Measurements from ENCODE around the gene RFX2.
A peak's percentile ranks its signal among the peaks of the same experiment; 100 is the strongest.
"Not testable (repeated sequence)": the region's sequence is repeated elsewhere in the genome, so short reads cannot be mapped to it uniquely, and the experiment has no call there.

The RFX2 gene

GRCh38 chr19:5987077-5987818 lies 123.1 kb downstream of the RFX2 start:
- DNase-seq = peak; percentile 7

GRCh38 chr19:5985837-5986236 lies 124.5 kb downstream of the RFX2 start:
- DNase-seq = not testable (repeated sequence)

GRCh38 chr19:5985098-5985783 lies 125.1 kb downstream of the RFX2 start:
- no peak for DNase-seq

GRCh38 chr19:5984600-5984999 lies 125.7 kb downstream of the RFX2 start:
- no peak for DNase-seq

GRCh38 chr19:5983367-5983955 lies 126.8 kb downstream of the RFX2 start:
- DNase-seq = no peak

- no peak for DNase-seq
Observed at GRCh38 chr19:5978606-5979552, 131.4 kb downstream of the RFX2 start.

- peak; percentile 68 for DNase-seq
Observed at GRCh38 chr19:5977785-5978605, 132.3 kb downstream of the RFX2 start, which contains the start of gene RANBP3. Gene RANBP3, minus strand, starts transcription at chr19:5978140. Its CDS starts 58 bp downstream, at chr19:5978082.

- DNase-seq = no peak
Observed at GRCh38 chr19:5977222-5977784, 133.0 kb downstream of the RFX2 start.

GRCh38 chr19:5976768-5977167 lies 133.5 kb downstream of the RFX2 start:
- DNase-seq = no peak

- DNase-seq = no peak
Observed at GRCh38 chr19:5975388-5975728, 134.9 kb downstream of the RFX2 start.

GRCh38 chr19:5974721-5975387 lies 135.4 kb downstream of the RFX2 start:
- no peak for DNase-seq

- no peak for DNase-seq
Observed at GRCh38 chr19:5973867-5974635, 136.2 kb downstream of the RFX2 start.

GRCh38 chr19:5973376-5973775 lies 136.9 kb downstream of the RFX2 start:
- DNase-seq = no peak

GRCh38 chr19:5972355-5972731 lies 138.0 kb downstream of the RFX2 start:
- DNase-seq = no peak

- DNase-seq = no peak
Observed at GRCh38 chr19:5971714-5972354, 138.5 kb downstream of the RFX2 start.

- DNase-seq = no peak
Observed at GRCh38 chr19:5969476-5969875, 140.8 kb downstream of the RFX2 start.

GRCh38 chr19:5968431-5969373 lies 141.6 kb downstream of the RFX2 start:
- DNase-seq = no peak

GRCh38 chr19:5967994-5968430 lies 142.3 kb downstream of the RFX2 start:
- DNase-seq = no peak

GRCh38 chr19:5967571-5967970 lies 142.7 kb downstream of the RFX2 start:
- DNase-seq = no peak
